Mesodermal cell (in vitro differentiated cells): Measurements from ENCODE around the gene NLGN1.
A peak's percentile ranks its signal among the peaks of the same experiment; 100 is the strongest.
"Not testable (repeated sequence)": the region's sequence is repeated elsewhere in the genome, so short reads cannot be mapped to it uniquely, and the experiment has no call there.

Experiments used
- H3K27ac ChIP-seq: 2 replicates; pipeline ENCODE4 v1.7.0; 2013; ENCODE audit warnings: mild to moderate bottlenecking, low read depth, low read length, moderate library complexity; ENCODE audit not compliant: severe bottlenecking
- H3K36me3 ChIP-seq: 2 replicates; pipeline ENCODE4 v1.7.1; 2013; ENCODE audit warnings: mild to moderate bottlenecking, low read length, moderate library complexity; ENCODE audit not compliant: control insufficient read depth, insufficient read depth
- H3K4me1 ChIP-seq: one replicate; pipeline ENCODE4 v1.7.1; 2013; ENCODE audit warnings: mild to moderate bottlenecking, low read length; ENCODE audit not compliant: insufficient read depth, control insufficient read depth, poor library complexity, severe bottlenecking
- H3K4me3 ChIP-seq: 2 replicates; pipeline ENCODE4 v1.7.0; 2013; ENCODE audit warnings: low read length, control low read depth, mild to moderate bottlenecking; ENCODE audit not compliant: insufficient read depth, poor library complexity, severe bottlenecking; ENCODE audit errors: extremely low read depth
- H3K9me3 ChIP-seq: 2 replicates; pipeline ENCODE4 v1.7.1; 2013; ENCODE audit warnings: mild to moderate bottlenecking, low read length, moderate library complexity; ENCODE audit not compliant: control insufficient read depth
- WGBS, 2 experiments: methylation state at CpG; one replicate each; pipeline ENCODE4 v1.1.5; 2013; ENCODE audit warnings: missing lambda C conversion rate in 2 of 2; ENCODE audit not compliant: insufficient coverage in 2 of 2; 5-methylcytosine and 5-hydroxymethylcytosine counted together

Gene NLGN1

GRCh38 chr3:174220775-174221554 lies 823.4 kb downstream of the NLGN1 start:
- Histone ChIP-seq H3K4me3 (no peak overlapping the region), H3K9me3 (no peaks in the 10 kb centered on the region), H3K36me3 (no peaks in the 10 kb centered on the region), H3K4me1 (no peaks in the 10 kb centered on the region), H3K27ac (no peak overlapping the region)
- 0% methylated on average over 1 of the region's 4 CpGs; no CpG with 5 or more reads in 1 of the 2 experiments for WGBS, 2 experiments

- no peak overlapping the region for H3K4me3 ChIP-seq
- H3K27ac ChIP-seq, result no peak overlapping the region
- H3K36me3 ChIP-seq, result no peaks in the 10 kb centered on the region
- H3K9me3 ChIP-seq, result no peaks in the 10 kb centered on the region
- WGBS, 2 experiments, result 77 to 80% methylated on average over 1 of the region's 6 CpGs
- no peaks in the 10 kb centered on the region for H3K4me1 ChIP-seq
These were observed 825.5 kb downstream of the NLGN1 start for GRCh38 chr3:174223042-174223441.

GRCh38 chr3:174223626-174224025 lies 826.1 kb downstream of the NLGN1 start:
- H3K36me3 ChIP-seq, result no peaks in the 10 kb centered on the region
- WGBS, 2 experiments, result 100% methylated on average over 1 of the region's 1 CpG; no CpG with 5 or more reads in 1 of the 2 experiments
- no peaks in the 10 kb centered on the region for H3K9me3 ChIP-seq
- H3K4me1 ChIP-seq, result no peaks in the 10 kb centered on the region
- H3K27ac ChIP-seq, result no peak overlapping the region
- H3K4me3 ChIP-seq, result no peak overlapping the region

- no peak overlapping the region for H3K27ac ChIP-seq
- H3K9me3 ChIP-seq, result no peaks in the 10 kb centered on the region
- H3K4me3 ChIP-seq, result no peak overlapping the region
- H3K4me1 ChIP-seq, result no peaks in the 10 kb centered on the region
- H3K36me3 ChIP-seq, result no peaks in the 10 kb centered on the region
- WGBS, 2 experiments, result no CpG with 5 or more reads among the region's 2 CpGs
These were observed 832.4 kb downstream of the NLGN1 start for GRCh38 chr3:174229916-174230315.

GRCh38 chr3:174232028-174232657 lies 834.6 kb downstream of the NLGN1 start:
- not testable (repeated sequence) for H3K4me3 ChIP-seq, H3K4me1 ChIP-seq, H3K9me3 ChIP-seq, H3K36me3 ChIP-seq, H3K27ac ChIP-seq
- 47 to 54% methylated on average over 3 to 6 of the region's 10 CpGs for WGBS, 2 experiments

GRCh38 chr3:174232658-174233429 lies 835.3 kb downstream of the NLGN1 start:
- no peak overlapping the region for H3K4me3 ChIP-seq
- no peaks in the 10 kb centered on the region for H3K4me1 ChIP-seq
- H3K27ac ChIP-seq, result no peak overlapping the region
- H3K36me3 ChIP-seq, result no peaks in the 10 kb centered on the region
- no peaks in the 10 kb centered on the region for H3K9me3 ChIP-seq
- 43 to 50% methylated on average over 3 to 6 of the region's 12 CpGs for WGBS, 2 experiments

- no peaks in the 10 kb centered on the region for H3K9me3 ChIP-seq
- H3K4me1 ChIP-seq, result no peaks in the 10 kb centered on the region
- H3K36me3 ChIP-seq, result no peaks in the 10 kb centered on the region
- H3K4me3 ChIP-seq, result no peak overlapping the region
- no peak overlapping the region for H3K27ac ChIP-seq
- 100% methylated on average over 1 of the region's 2 CpGs; no CpG with 5 or more reads in 1 of the 2 experiments for WGBS, 2 experiments
These were observed 836.0 kb downstream of the NLGN1 start for GRCh38 chr3:174233511-174233910.

GRCh38 chr3:174242311-174243041 lies 844.9 kb downstream of the NLGN1 start:
- no peak overlapping the region for H3K27ac ChIP-seq
- no peaks in the 10 kb centered on the region for H3K4me1 ChIP-seq
- H3K36me3 ChIP-seq, result no peaks in the 10 kb centered on the region
- 94 to 95% methylated on average over 7 to 9 of the region's 10 CpGs for WGBS, 2 experiments
- no peak overlapping the region for H3K4me3 ChIP-seq
- H3K9me3 ChIP-seq, result no peaks in the 10 kb centered on the region

GRCh38 chr3:174243171-174243570 lies 845.6 kb downstream of the NLGN1 start:
- no peaks in the 10 kb centered on the region for H3K36me3 ChIP-seq
- no CpG with 5 or more reads among the region's 2 CpGs for WGBS, 2 experiments
- H3K9me3 ChIP-seq, result no peaks in the 10 kb centered on the region
- H3K4me1 ChIP-seq, result no peaks in the 10 kb centered on the region
- H3K4me3 ChIP-seq, result no peak overlapping the region
- H3K27ac ChIP-seq, result no peak overlapping the region

- WGBS, 2 experiments, result 20% methylated on average over 1 of the region's 1 CpG; no CpG with 5 or more reads in 1 of the 2 experiments
- Histone ChIP-seq H3K4me3 (no peak overlapping the region), H3K9me3 (no peaks in the 10 kb centered on the region), H3K36me3 (no peaks in the 10 kb centered on the region), H3K4me1 (no peaks in the 10 kb centered on the region), H3K27ac (peak overlapping the region; percentile 12)
These were observed 850.2 kb downstream of the NLGN1 start for GRCh38 chr3:174247687-174248152.
